Panc1 (cell line): ENCODE measurements around the gene ITPKB.
"Not testable (repeated sequence)": the region's sequence is repeated elsewhere in the genome, so short reads cannot be mapped to it uniquely, and the experiment has no call there.

ENCODE experiments used
- POLR2AphosphoS5 ChIP-seq: IDR thresholded peaks from 2 replicates; pipeline ENCODE4 v1.6.1; 2012; ENCODE audit warnings: mild to moderate bottlenecking, low read depth, low read length, moderate library complexity
- TCF7L2 ChIP-seq: IDR thresholded peaks from 2 replicates; pipeline ENCODE4 v1.6.1; 2011; ENCODE audit warnings: mild to moderate bottlenecking, low read depth, low read length, inconsistent platforms
- TF ChIP-seq, protein P1 (sequence below): fragments of 450-650 bp; IDR thresholded peaks from 2 replicates; pipeline ENCODE4 v1.5.1; 2017; ENCODE audit warnings: mild to moderate bottlenecking
- TF ChIP-seq, protein P2 (sequence below), 2 experiments: IDR thresholded peaks; 2 replicates each; pipeline ENCODE4 v1.6.1; 2011 to 2012; ENCODE audit warnings: low read depth in 2 of 2, control low read depth in 1 of 2, low read length in 1 of 2, mild to moderate bottlenecking in 1 of 2, moderate library complexity in 1 of 2; ENCODE audit not compliant: insufficient read depth in 1 of 2

- not testable (repeated sequence) for TF ChIP-seq POLR2AphosphoS5, TCF7L2
- TF ChIP-seq, protein P1, sequence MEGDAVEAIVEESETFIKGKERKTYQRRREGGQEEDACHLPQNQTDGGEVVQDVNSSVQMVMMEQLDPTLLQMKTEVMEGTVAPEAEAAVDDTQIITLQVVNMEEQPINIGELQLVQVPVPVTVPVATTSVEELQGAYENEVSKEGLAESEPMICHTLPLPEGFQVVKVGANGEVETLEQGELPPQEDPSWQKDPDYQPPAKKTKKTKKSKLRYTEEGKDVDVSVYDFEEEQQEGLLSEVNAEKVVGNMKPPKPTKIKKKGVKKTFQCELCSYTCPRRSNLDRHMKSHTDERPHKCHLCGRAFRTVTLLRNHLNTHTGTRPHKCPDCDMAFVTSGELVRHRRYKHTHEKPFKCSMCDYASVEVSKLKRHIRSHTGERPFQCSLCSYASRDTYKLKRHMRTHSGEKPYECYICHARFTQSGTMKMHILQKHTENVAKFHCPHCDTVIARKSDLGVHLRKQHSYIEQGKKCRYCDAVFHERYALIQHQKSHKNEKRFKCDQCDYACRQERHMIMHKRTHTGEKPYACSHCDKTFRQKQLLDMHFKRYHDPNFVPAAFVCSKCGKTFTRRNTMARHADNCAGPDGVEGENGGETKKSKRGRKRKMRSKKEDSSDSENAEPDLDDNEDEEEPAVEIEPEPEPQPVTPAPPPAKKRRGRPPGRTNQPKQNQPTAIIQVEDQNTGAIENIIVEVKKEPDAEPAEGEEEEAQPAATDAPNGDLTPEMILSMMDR: not testable (repeated sequence)
- TF ChIP-seq, protein P2, sequence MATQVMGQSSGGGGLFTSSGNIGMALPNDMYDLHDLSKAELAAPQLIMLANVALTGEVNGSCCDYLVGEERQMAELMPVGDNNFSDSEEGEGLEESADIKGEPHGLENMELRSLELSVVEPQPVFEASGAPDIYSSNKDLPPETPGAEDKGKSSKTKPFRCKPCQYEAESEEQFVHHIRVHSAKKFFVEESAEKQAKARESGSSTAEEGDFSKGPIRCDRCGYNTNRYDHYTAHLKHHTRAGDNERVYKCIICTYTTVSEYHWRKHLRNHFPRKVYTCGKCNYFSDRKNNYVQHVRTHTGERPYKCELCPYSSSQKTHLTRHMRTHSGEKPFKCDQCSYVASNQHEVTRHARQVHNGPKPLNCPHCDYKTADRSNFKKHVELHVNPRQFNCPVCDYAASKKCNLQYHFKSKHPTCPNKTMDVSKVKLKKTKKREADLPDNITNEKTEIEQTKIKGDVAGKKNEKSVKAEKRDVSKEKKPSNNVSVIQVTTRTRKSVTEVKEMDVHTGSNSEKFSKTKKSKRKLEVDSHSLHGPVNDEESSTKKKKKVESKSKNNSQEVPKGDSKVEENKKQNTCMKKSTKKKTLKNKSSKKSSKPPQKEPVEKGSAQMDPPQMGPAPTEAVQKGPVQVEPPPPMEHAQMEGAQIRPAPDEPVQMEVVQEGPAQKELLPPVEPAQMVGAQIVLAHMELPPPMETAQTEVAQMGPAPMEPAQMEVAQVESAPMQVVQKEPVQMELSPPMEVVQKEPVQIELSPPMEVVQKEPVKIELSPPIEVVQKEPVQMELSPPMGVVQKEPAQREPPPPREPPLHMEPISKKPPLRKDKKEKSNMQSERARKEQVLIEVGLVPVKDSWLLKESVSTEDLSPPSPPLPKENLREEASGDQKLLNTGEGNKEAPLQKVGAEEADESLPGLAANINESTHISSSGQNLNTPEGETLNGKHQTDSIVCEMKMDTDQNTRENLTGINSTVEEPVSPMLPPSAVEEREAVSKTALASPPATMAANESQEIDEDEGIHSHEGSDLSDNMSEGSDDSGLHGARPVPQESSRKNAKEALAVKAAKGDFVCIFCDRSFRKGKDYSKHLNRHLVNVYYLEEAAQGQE (IDR thresholded peaks at IDR 0.05; ENCODE audit: insufficient read depth in 1 of 2, low read depth in 2 of 2, low read length in 1 of 2): not testable (repeated sequence)
Measured at GRCh38 chr1:226611980-226612379, 127.1 kb downstream of the ITPKB start.
